Gastrocnemius medialis (tissue), 4 donors: ENCODE results near the gene RHOF.

Source experiments
- CTCF ChIP-seq, 5 experiments: fragments of 450-650 bp in 3 of 5; fragments of 200-600 bp in 2 of 5; sonication (generic) in 2 of 5; IDR thresholded peaks in 4 of 5; conservative IDR thresholded peaks in 1 of 5; 1 replicate in 4 of 5; 2 replicates in 1 of 5; pipeline ENCODE4 v1.5.1; 2016 to 2019; ENCODE audit warnings: antibody characterized with exemption in 5 of 5, mild to moderate bottlenecking in 3 of 5, moderate library complexity in 3 of 5
- POLR2A ChIP-seq, 2 donors: fragments of 450-650 bp; IDR thresholded peaks; one replicate each; pipeline ENCODE4 v1.6.1; 2017; ENCODE audit warnings: antibody characterized with exemption in 2 of 2, mild to moderate bottlenecking in 2 of 2, moderate library complexity in 2 of 2

GRCh38 chr12:121751034-121751433 lies 42.5 kb downstream of the RHOF start:
- TF ChIP-seq CTCF (IDR thresholded peaks at IDR 0.05 in 4 of 5, conservative IDR thresholded peaks at IDR 0.05 in 1 of 5): no peak
- no peak for TF ChIP-seq POLR2A (IDR thresholded peaks at IDR 0.05)
